Measurements from ENCODE around the gene EPM2A.

EPM2A gene

DNA sequence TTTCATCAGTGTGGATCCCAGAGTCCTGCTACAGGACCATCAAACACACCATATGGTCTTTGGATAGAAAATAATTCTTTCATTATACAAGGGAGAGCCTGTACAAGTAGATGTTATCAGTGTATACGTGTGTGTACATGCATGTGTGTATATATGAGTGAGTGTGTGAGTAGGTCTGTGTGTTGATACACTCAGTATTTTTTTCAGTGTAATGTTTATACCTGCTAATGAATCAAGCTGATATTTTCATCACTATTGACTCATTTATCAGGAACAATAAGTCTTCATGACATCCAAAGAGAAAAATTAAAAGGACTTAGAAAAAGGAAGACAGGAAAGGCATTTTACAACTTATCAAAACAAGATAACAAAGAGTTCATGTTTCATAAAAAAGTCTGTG, 66.5 kb downstream of the EPM2A start:
- DNase-seq: no peak

DNA sequence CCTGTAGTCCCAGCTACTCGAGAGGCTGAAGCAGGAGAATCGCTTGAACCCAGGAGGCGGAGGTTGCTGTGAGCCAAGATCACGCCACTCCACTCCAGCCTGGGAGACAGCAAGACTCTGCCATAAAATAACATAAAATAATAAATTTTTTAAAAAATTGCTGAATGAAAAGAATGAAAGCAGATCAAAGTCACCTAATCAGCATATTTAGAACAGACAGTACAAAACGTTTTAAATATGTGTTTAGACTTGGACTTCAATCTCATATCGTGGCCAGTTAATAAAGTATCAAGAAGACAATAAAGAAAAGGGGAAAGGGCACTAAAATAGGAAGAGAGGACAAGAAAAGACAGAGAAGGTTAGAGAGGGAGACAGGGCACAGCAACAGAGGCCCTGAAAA, 74.6 kb downstream of the EPM2A start:
- no peak for DNase-seq

DNA sequence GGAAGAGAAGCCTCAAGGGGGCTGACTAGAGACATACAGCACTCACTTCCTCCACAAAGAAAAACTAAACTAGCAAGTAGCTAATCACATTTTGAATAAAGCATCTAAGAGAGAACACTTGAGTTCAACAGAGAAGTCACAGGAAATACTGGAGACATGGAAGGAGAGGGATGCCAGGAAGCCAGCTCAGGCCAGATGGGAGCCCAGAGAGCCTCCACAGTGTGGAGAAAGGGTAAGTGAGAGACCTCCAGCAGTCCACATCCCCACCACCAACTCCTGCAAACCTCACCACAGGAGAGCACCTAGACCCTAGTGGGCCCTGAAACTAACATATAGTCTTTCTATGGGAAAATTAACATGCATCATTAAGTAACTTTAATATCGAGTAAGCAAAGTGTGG, 79.2 kb downstream of the EPM2A start:
- no peak for DNase-seq

DNA sequence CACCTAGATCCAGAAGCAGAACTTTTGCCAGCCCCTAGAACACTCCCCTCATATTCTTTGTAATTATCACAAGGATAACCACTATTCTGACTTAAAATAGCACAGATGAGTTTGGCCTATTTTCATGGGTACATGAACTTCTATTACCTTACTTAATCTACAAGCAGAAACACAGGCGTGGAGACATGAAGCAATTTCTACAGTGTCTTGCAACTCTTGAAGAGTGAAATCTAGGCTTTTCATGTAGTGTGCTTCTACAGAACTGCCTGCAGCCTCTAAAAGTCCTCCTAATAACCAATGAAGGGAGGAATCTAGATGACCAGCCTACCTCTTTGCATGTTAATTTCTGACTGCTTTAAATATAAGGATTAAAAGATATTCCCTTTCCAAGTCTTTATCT, 82.7 kb downstream of the EPM2A start:
- DNase-seq: no peak

DNA sequence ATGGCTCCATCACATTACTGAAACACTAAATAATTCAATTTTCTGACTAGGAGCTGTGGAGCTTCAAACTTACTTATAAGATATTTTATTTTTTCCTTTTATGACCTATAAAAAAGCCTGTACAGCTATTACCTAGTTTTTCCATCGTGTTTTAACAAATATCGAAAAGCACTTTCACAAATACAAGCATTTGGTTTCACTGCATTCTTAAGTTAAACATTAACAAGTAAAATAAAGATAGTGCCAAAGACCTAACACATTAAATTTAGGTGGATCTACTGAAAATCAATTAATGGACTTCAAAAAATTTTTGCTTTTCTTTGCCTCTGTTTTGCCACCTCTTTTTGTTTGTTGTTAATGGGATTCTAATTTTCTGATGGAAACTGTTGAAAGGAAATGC, 83.3 kb downstream of the EPM2A start:
- no peak for DNase-seq

DNA sequence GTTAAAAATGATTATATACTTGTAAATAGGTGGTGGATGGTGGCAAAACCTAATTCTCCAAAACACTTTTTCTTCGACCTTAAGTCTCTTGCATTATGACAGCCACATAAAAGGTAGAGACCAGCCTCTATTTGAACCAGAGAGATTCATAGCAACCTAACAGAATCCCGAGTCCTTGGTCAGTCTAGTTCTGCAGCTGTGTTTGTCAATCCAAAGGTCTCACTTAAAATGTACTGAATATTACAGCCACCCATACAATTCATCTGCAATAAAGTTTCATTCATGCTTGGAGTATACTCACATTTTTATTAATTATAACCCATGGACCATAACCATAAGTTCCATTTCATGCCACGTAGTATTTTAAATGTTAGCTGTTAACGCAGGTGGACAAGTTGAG, 87.2 kb downstream of the EPM2A start:
- DNase-seq: no peak

DNA sequence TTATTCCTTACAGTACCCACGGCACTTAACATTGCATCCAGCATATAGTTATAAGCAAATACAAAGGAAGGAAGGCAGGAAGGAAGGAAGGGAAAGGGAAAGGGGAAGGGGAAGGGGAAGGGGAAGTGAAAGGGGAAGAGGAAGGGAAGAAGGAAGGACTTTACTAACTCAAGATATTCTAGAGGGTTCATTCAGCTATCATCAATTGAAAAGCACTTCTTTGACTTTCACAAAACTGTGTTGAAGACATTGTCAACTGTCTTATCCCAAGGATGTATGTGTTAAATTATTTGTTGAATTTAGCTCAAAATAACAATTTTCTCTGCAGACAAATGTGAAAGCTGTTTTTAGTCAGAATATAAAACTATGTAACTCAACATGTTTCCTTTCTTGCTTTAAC, 87.7 kb downstream of the EPM2A start:
- no peak for DNase-seq

DNA sequence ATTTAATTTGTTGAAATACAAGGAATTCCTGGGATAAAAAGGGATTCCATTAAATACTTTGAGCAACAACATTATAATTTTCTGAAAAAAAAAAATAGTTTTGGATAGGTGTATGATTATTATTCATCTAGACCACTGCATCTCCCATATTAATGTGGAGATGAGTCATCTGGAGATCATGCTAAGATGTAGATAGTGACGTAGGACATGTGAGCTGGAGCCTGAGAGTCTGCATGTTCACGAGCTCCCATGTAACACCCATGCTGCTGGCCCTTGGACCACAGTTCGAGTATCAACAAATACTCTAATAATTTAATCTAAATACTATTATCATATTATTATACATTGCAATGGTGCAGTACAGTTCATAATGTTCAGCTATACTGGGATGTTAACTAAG, 91.6 kb downstream of the EPM2A start:
- no peak for DNase-seq

DNA sequence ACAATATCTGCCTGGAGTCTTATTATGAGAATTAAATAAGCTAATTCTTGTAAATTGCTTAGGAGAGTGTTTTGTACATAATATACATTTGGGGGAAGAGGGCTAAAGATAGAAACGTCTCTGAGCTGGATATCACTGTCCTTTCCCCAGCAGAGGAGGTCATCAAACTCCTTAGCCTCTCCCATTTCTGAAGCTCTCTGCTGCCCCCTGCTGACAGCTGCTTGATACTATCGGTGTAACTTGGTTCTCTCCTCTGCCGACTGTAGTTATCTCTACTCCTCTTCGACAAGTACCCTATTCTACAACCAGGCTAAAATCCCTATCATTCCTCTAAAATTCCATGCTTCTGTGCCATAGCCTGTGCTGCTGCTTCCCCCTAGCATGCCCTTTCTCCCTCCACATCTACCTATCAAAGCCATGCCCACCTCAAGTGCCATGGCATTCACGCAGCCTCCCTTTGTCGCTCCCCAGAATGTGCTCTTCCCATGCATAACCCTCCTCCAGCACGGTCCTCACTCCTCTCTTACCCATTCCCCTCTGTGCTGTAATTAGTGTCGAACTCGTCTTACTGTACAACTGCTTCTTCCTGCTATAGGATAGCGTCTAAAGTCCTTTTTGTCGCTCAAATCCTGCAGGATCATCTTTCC, 101.2 kb downstream of the EPM2A start:
- DNase-seq: no peak

DNA sequence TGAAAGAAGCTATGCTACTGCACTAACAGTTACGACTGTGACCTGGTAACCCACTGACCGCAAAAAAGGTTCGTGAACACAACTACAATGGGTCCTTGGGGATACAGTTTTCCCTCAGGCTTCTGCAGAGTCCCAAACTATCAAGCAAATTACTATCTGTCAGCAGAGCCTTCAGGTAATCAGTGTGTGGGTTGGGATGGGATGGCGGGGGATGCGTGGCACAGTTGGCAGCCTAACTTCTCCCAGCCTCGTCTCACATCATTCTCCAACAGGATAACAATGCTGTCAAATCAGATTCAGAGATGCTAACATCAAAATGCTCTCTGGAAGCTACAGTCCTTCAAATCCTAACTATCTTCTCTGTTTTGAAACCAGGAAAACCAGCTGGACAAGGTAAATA, 102.3 kb downstream of the EPM2A start:
- no peak for DNase-seq

DNA sequence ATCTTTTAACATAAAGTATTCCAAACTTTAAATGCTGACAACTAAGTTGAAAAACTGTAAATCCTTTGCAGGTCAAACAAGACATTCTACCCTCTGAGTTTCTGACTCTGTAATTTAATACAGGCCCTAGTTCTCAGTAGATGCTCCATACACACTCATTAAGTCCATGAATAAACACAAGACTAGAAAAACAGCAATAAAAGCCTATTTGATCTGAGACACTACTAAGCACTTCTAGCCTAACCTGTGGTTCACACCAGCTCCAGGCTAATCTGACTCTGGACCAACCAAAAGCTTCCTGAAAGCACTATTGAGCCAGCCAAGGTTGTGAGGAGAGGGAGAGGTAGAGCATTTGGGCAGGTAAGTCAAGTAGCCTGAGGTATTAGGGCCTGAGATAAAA, 103.9 kb downstream of the EPM2A start:
- DNase-seq: no peak

DNA sequence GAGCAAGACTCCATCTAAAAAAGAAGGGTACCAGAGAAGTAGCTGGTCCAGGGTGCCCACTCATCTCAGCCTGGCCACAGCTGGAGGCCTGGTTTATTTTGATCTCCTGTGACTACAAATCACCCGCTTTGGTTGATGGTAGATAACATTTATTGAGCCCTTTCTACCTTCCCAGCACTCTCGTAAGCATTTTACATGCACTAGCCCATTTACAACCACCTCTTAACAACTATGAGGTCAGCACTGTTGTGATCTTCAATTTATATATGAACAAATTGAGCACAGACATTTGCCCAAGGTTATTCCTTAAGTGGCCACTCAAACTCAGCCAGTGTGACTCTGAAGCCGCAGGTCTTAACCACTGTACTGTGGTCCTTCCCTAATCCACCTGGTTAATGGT, 104.7 kb downstream of the EPM2A start:
- no peak for DNase-seq

DNA sequence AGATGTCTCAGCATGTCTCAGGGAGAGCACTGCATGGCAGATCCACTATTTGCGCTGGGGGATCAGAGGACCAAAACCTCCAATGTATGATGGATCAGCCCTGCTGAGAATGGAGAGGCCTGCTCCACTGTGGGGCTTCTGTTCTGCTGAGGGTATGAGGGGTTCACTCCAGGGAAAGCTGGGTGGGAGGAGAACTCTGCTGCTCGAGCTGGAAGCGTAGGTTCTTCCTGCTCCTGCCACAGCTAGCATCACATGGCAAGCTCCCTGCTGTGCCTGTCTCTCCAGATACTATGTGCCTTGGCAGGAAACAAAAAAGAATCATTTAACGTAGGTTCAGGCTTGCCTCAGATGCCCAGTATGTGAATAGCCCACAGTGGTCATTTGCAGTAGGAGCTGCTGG, 105.8 kb downstream of the EPM2A start:
- DNase-seq: no peak

DNA sequence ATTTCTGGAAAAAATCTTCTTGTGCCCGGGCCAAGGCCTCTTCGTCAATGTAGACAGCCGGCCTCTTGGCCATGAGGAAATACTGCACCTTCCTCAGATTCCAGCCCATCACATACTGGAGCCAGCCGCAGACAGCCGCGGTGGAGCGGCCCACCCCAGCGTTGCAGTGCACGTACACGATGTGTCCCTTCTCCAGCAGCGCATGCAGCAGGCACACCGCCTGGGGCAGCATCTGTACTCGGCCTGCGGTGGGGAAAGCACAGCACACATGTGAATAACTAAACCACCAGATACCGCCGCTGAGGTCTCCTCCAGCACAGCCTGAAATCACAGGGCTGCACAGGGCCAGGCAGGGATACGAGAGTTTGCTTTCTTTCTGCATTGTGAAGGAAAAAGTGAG, 107.9 kb downstream of the EPM2A start:
- DNase-seq: no peak

DNA sequence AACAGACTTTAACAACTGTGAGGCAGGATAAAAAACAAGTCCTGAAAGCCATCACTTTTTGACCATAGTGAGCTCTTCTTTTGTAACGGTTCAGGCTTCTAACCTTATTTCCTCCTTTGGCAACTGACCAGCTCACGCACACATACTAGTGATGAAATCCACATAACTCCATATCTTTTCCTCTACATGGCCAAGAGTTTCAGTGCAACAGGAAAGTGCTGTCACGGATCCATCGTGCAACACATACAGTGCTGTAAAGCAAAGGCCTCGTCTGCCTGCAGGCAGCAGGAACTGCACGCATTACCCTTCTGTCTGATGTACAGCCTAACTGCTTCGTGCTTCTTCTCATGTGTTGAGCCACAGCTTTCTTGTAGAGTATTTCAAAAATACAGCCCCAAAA, 108.5 kb downstream of the EPM2A start:
- no peak for DNase-seq

DNA sequence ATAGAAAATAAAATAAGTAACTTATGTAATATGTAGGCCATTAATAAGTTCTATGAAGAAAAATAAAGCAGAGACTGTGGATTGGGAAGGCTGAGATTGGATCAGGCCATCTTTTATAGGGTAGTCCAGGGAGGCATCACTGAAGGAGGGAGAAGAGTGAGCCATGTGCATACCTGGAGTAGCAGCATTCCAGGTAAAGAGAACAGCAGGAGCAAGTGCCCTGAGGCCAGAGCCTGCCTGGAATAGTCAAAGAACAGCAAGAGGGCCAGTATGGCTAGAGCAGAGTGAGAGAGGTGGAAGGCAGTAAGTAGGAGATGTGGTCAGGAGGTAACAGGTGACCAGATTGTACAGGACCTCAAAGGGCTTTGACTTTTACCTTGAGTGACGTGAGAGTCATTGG, 112.1 kb downstream of the EPM2A start:
- DNase-seq: no peak

DNA sequence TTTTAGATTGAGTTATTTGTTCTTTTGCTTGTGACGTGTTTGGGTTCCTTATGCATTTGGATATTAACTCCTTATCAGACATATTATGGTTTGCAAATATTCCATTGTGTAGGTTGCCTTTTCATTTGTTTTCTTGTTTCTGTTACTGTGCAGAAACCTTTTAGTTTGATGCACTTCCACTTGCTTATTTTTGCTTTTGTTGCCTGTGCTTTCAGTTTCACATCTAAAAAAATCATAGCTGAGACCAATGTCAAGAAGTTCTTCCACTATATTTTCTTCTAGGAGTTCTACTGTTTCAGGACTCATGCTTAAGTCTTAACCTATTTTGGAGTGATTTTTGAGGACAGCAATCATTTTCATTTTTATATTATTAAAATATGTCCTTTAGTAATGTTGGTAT, 113.5 kb downstream of the EPM2A start:
- DNase-seq: no peak

DNA sequence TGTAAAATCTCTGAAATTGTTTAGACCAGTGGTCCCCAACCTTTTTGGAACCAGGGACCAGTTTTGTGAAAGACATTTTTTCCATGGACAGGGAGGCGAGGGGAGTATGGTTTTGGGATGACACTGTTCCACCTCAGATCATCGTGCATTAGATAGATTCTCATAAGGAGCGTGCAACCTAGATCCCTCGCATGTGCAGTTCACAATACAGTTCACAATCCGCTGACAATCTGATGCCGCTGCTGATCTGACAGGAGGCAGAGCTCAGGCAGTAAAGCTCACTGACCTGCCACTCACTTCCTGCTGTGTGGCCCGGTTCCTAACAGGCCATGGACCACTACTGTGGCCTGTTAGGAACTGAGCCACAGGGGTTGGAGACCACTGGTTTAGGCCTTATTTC, 115.2 kb downstream of the EPM2A start:
- no peak for DNase-seq

DNA sequence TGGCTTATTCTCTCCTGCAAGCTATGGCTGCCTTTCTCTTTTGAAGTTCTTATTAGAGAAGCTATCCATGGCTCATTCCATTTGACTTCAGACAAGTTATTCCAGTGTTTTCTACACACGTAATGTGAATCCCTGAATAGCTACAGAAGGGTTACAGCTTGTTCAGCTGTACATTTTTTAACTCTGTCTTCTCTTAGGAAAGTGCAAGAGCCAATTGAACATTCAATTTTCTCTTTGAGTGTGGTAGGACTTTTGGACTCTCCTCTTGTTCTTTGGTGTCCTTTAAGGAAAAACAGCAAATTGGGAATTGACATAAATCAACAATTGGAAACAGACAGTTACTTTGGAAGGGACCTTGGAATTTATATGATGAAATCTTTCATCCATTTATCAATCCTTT, 125.8 kb downstream of the EPM2A start:
- DNase-seq: no peak

DNA sequence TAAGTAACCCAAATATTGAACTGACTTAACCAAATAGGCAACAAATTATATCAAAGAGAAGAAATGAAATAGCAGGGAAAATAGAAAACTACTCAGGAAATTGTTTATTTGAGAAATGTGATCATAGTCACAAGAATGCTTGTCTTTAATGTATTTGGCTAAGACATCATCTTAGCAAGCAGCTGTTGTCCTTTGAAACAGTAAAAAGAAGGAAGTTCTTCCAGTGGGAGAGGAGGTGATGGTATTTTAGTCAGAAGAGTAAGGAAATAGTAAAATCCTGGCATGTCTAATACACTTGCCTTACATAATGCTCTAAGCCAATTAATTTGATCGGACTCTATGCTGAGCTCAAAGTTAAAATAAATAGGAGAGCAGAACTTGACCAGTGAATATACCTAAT, 126.5 kb downstream of the EPM2A start:
- DNase-seq: no peak

DNA sequence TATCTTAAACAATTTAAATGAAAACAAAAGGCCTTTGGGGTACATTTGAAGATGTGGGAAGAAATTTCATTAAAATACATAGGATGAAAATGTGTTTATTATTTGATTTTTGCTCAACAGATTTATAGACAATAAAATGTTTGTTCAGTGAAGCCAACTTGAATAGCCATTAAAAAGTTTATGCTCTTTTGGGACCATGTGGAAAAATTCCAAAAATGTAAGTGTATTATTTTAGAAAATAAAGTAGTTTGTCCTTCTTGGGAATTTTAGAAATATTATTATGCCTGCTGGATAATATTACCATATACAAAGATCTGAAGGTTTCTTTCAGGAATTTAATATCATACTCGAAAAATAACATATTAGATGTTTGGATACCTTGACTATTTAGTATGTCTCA, 131.3 kb downstream of the EPM2A start:
- no peak for DNase-seq

DNA sequence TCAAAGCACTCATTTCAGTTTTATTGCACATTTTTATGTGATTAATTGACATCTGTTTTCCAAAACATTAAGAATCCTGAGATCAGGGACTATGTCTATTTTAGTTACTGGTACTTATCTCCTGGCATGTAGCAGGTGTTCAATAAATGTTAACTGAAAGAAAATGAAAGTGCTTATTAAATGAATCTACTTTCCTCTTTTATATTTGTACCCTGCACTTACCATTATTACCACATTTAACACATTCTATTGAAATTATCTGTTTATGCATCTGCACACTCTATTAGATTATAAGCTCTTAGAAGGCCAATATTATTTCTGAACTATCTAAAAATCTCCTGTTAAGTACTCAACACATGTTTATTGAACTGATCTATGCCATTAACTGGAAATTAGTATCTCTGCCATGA, 131.9 kb downstream of the EPM2A start:
- DNase-seq: no peak

DNA sequence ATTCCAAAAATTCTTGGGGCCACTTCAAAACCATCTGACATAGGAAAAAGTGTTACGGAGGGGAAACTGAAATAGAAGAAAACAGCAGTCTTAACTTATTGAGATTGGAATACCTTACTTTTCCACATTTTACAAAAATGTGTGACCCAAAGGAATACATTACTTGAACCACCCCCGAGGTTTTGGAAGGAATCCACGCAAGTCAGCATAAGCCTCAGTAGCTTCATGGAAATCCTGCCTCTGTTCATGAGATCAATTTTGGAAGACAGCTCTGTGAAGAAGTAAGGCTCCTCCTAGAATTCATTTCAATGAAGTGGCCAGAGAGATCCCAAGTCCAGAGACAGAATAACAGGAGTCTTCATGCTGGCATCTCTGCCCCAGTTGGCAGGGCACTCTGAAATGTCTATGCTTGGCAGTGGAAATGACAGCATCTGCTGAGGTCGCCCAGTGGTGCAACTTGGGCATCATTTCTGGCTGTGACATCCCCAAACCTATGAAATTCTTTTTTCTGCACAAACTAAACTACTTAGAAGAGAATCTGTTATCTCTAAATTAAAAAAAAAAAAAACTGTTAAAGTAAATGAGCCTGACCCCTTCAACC, 132.5 kb downstream of the EPM2A start:
- no peak for DNase-seq

DNA sequence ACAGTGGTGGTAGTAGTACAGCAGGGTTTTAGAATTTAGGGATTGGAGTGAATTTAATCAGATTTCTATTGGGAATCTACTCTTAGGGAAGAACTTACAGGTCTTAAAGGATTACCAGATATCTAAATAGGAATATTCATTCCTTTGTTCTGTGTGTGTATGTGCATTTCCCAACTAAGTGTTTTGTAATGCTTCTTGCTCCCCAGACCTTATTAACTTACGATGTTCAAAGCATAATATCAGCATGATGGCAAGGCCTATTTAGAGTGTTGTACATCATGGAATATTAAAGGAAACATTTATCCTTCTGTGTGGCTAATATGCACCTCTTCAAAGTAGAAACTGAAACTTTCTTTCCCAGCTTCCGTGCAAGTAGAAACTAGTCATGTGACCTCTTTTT, 133.9 kb downstream of the EPM2A start:
- DNase-seq: no peak

DNA sequence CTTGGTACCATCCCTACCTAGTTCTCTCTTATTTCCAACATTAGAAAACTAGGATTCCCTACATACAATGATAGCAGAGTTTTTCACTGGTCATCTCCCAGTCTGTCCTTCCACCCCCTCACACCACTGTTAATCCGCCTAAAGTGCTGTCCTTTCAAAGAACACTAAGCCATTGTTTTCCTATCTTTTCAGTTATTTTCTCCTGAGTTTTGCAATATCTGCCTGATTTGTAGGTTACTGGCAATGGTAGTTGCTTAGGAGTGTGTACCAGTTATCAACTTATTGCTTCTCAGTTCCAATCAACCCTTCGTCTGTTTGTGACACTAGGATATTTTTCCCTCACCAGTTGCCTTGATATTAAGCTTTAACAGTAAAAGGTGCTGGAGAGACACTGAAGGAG, 135.0 kb downstream of the EPM2A start:
- DNase-seq: no peak

DNA sequence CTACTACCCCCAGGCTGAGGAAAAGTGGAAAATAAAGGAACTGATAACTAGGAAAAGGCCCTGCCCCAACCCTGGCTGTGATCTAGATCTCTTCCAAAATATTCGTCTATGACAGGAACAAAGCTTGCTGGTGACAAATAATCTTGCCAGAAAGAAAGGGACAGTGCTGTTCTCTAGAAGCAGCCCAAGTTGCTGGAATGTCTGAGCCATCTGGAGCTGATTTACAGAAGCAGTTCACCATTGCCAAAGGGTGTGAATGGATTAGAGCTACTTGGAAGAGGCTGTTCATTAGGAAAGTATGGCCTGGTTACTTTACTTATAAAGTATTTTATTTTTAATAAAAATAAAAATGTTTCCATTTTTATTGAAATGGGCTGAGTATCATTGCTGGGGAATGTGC, 146.3 kb downstream of the EPM2A start:
- no peak for DNase-seq

Measured in cortex of kidney (tissue), 1 donor.